Loucy (cell line): ENCODE results near the gene ADD1.
A peak's percentile ranks its signal among the peaks of the same experiment; 100 is the strongest.

Experiments
- H2AFZ ChIP-seq: fragments of 200-600 bp; sonication (generic); 2 replicates; pipeline ENCODE4 v1.6.0; 2016; ENCODE audit warnings: antibody characterized with exemption, mild to moderate bottlenecking, low read length, moderate library complexity
- H3F3A ChIP-seq: fragments of 200-600 bp; 2 replicates; pipeline ENCODE4 v1.6.0; 2016; ENCODE audit warnings: antibody characterized with exemption, low read depth, mild to moderate bottlenecking
- H3K27me3 ChIP-seq: fragments of 200-600 bp; sonication (generic); 2 replicates; pipeline ENCODE4 v1.6.1; 2014; ENCODE audit warnings: low read length, mild to moderate bottlenecking; ENCODE audit not compliant: insufficient read depth, poor library complexity, severe bottlenecking
- H3K36me3 ChIP-seq: fragments of 200-600 bp; sonication (generic); 2 replicates; pipeline ENCODE4 v1.6.1; 2016; ENCODE audit warnings: low read length; ENCODE audit not compliant: insufficient read depth
- H3K4me1 ChIP-seq: fragments of 200-600 bp; sonication (generic); 2 replicates; pipeline ENCODE4 v1.5.1; 2014; ENCODE audit warnings: low read length, mild to moderate bottlenecking; ENCODE audit not compliant: insufficient read depth, poor library complexity, severe bottlenecking
- H3K4me2 ChIP-seq: fragments of 200-600 bp; sonication (generic); 2 replicates; pipeline ENCODE4 v1.6.0; 2014; ENCODE audit warnings: antibody characterized with exemption, low read length, low read depth, mild to moderate bottlenecking; ENCODE audit not compliant: poor library complexity, severe bottlenecking
- H3K4me3 ChIP-seq: fragments of 200-600 bp; sonication (generic); 2 replicates; pipeline ENCODE4 v1.5.1; 2014; ENCODE audit warnings: low read length, mild to moderate bottlenecking, mixed read lengths; ENCODE audit not compliant: poor library complexity, severe bottlenecking
- H3K79me2 ChIP-seq: fragments of 200-600 bp; sonication (generic); 2 replicates; pipeline ENCODE4 v1.6.1; 2014; ENCODE audit warnings: low read length; ENCODE audit not compliant: insufficient read depth
- H3K9ac ChIP-seq: fragments of 200-600 bp; sonication (generic); 2 replicates; pipeline ENCODE4 v1.6.0; 2014; ENCODE audit warnings: mild to moderate bottlenecking, low read depth, low read length, moderate library complexity; ENCODE audit not compliant: poor library complexity, severe bottlenecking
- H3K9me2 ChIP-seq: fragments of 200-600 bp; sonication (generic); replicated peaks from 2 replicates; pipeline ENCODE4 v1.6.1; 2016; ENCODE audit warnings: low read depth, low read length, mixed read lengths
- H3K9me3 ChIP-seq: fragments of 200-600 bp; sonication (generic); 2 replicates; pipeline ENCODE4 v1.6.1; 2014; ENCODE audit warnings: mild to moderate bottlenecking, antibody characterized with exemption, low read length, low read depth; ENCODE audit not compliant: insufficient read depth
- H4K20me1 ChIP-seq: fragments of 200-600 bp; sonication (generic); 2 replicates; pipeline ENCODE4 v1.6.0; 2014; ENCODE audit warnings: antibody characterized with exemption, low read length, mild to moderate bottlenecking; ENCODE audit not compliant: insufficient read depth, poor library complexity, severe bottlenecking
- CTCF ChIP-seq: fragments of 200-600 bp; sonication (generic); conservative IDR thresholded peaks from 2 replicates; pipeline ENCODE4 v1.5.1; 2014; ENCODE audit warnings: mild to moderate bottlenecking, antibody characterized with exemption, low read length
- EZH2phosphoT487 ChIP-seq: fragments of 200-600 bp; IDR thresholded peaks from 2 replicates; pipeline ENCODE4 v1.6.1; 2018; ENCODE audit warnings: antibody characterized with exemption, mild to moderate bottlenecking, moderate library complexity, borderline replicate concordance

Gene ADD1

DNA sequence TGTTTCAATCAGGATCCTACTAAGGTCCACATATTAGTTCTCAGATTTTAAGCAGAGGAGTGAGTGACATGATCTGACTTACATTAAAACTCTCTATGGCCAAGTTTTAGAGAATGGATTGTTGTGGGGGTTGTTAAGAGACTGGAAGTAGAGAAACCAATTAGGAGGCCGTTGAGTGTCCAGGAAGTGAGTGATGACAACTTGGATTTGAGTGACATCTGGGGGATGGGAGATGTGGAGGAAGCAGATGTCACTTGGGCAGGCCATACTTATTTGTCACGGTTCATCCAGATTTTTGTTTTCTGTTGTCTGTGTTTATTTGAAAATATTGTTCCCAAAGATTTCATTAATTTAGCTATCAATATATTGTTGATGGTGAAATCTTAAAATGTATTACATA is 28.3 kb downstream of the ADD1 start:
- Histone ChIP-seq H3K27me3 (no peaks in the 10 kb centered on the region), H3K9me2 (no peaks in the 10 kb centered on the region), H3F3A (no peaks in the 10 kb centered on the region), H3K4me2 (peak overlapping the region; percentile 42), H3K4me1 (peaks cover 33% of the 10 kb centered on the region), H3K36me3 (peaks cover 10% of the 10 kb centered on the region; the same call in 1 of the 2 replicates), H3K9ac (peak overlapping the region; percentile 13), H3K4me3 (peak overlapping the region; percentile 7), H3K9me3 (no peaks in the 10 kb centered on the region), H2AFZ (no peak overlapping the region), H3K79me2 (peaks cover 92% of the 10 kb centered on the region), H4K20me1 (peaks cover 41% of the 10 kb centered on the region)
- TF ChIP-seq EZH2phosphoT487: no peak
- TF ChIP-seq CTCF: no peak

- Histone ChIP-seq H3K9me3 (no peaks in the 10 kb centered on the region), H3K79me2 (peaks cover 78% of the 10 kb centered on the region), H3K4me2 (no peak overlapping the region), H3K4me1 (peaks cover 19% of the 10 kb centered on the region), H4K20me1 (peaks cover 33% of the 10 kb centered on the region), H3K9ac (no peak overlapping the region), H2AFZ (no peak overlapping the region), H3K27me3 (no peaks in the 10 kb centered on the region), H3K4me3 (no peak overlapping the region), H3K9me2 (no peaks in the 10 kb centered on the region), H3K36me3 (peaks cover 21% of the 10 kb centered on the region; the same call in 1 of the 2 replicates), H3F3A (no peaks in the 10 kb centered on the region)
- TF ChIP-seq CTCF (no peak), EZH2phosphoT487 (no peak)
These were observed 29.7 kb downstream of the ADD1 start for GRCh38 chr4:2873329-2873728.

DNA sequence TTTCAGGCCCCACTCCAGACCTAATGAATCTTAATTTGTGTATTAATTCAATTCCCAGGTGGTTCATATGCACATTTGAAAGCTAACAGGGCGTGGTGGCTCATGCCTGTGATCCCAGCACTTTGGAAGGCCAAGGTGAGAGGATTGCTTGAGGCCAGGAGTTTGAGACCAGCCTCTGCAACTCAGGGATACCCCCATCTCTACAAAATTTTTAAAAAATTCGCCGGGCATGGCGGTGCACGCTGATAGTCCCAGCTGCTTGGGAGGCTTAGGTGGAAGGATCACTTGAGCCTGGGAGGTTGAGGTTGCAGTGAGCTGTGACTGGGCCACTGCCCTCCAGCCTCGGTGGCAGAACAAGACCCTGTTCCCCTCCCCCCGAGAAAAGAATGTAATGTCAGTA is 31.2 kb downstream of the ADD1 start:
- Histone ChIP-seq H4K20me1 (peaks cover 19% of the 10 kb centered on the region), H3K79me2 (peaks cover 62% of the 10 kb centered on the region), H3K9me2 (no peaks in the 10 kb centered on the region), H3K9me3 (no peaks in the 10 kb centered on the region), H3F3A (no peaks in the 10 kb centered on the region), H3K4me1 (peaks cover 17% of the 10 kb centered on the region), H2AFZ (no peak overlapping the region), H3K27me3 (no peaks in the 10 kb centered on the region), H3K4me2 (no peak overlapping the region), H3K9ac (no peak overlapping the region), H3K36me3 (peaks cover 22% of the 10 kb centered on the region; the same call in 1 of the 2 replicates), H3K4me3 (no peak overlapping the region)
- TF ChIP-seq EZH2phosphoT487 (no peak), CTCF (no peak)
